Measurements from ENCODE around the gene TNS1.
A peak's percentile ranks its signal among the peaks of the same experiment; 100 is the strongest.

TNS1 gene

DNA sequence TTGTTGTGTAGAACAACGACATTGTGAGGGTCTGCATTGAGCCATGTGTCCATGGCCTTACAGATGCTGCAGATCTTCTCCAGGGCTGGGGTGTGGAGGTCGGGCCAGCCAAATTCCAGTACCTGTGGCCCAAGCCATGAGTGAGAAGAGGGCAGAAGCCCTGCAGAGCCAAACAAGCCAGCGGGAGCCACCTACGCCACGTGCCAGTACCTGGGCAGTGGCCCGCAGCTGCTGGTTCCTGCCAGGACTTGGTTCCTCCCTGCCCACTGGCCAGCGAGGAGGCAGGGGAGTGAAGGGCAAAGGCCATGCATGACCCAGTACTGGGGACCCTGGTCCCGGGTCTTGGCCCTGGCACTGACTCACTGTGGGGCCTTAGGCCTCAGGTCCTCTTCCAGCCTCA, 109.4 kb downstream of the TNS1 start:
- no peak overlapping the region for H3K4me3 ChIP-seq (ENCODE audit: low read depth, low read length)

GRCh38 chr2:217892560-217892959, 110.2 kb downstream of the TNS1 start:
- DNase-seq (ENCODE audit: low read depth), result no peak
- H3K4me3 ChIP-seq (ENCODE audit: low read depth, low read length), result no peak overlapping the region

More for the DNA sequence above, 109.4 kb downstream of the TNS1 start:
- no peak for DNase-seq (ENCODE audit: low read depth)

GRCh38 chr2:217890445-217890844, 112.3 kb downstream of the TNS1 start:
- DNase-seq (ENCODE audit: low read depth), result peak; percentile 89

GRCh38 chr2:217889656-217890055, 113.1 kb downstream of the TNS1 start:
- H3K4me3 ChIP-seq (ENCODE audit: low read depth, low read length), result no peak overlapping the region
- DNase-seq (ENCODE audit: low read depth), result no peak

More at GRCh38 chr2:217890445-217890844, 112.3 kb downstream of the TNS1 start:
- no peak overlapping the region for H3K4me3 ChIP-seq (ENCODE audit: low read depth, low read length)

- H3K4me3 ChIP-seq (ENCODE audit: low read depth, low read length), result no peak overlapping the region
- DNase-seq (ENCODE audit: low read depth), result no peak
These were observed 114.7 kb downstream of the TNS1 start for GRCh38 chr2:217887841-217888701.

- peak; percentile 28 for DNase-seq (ENCODE audit: low read depth)
- H3K4me3 ChIP-seq (ENCODE audit: low read depth, low read length), result no peak overlapping the region
These were observed 116.0 kb downstream of the TNS1 start for GRCh38 chr2:217886720-217887309.

GRCh38 chr2:217886091-217886490, 116.7 kb downstream of the TNS1 start:
- DNase-seq (ENCODE audit: low read depth), result no peak
- H3K4me3 ChIP-seq (ENCODE audit: low read depth, low read length), result no peak overlapping the region

GRCh38 chr2:217884985-217885384, 117.8 kb downstream of the TNS1 start:
- no peak for DNase-seq (ENCODE audit: low read depth)
- H3K4me3 ChIP-seq (ENCODE audit: low read depth, low read length), result no peak overlapping the region

- DNase-seq (ENCODE audit: low read depth), result no peak
- H3K4me3 ChIP-seq (ENCODE audit: low read depth, low read length), result no peak overlapping the region
These were observed 121.9 kb downstream of the TNS1 start for GRCh38 chr2:217880891-217881290.

GRCh38 chr2:217880287-217880889, 122.4 kb downstream of the TNS1 start:
- DNase-seq (ENCODE audit: low read depth), result no peak
- no peak overlapping the region for H3K4me3 ChIP-seq (ENCODE audit: low read depth, low read length)

- no peak overlapping the region for H3K4me3 ChIP-seq (ENCODE audit: low read depth, low read length)
- DNase-seq (ENCODE audit: low read depth), result no peak
These were observed 123.7 kb downstream of the TNS1 start for GRCh38 chr2:217878915-217879590.

DNA sequence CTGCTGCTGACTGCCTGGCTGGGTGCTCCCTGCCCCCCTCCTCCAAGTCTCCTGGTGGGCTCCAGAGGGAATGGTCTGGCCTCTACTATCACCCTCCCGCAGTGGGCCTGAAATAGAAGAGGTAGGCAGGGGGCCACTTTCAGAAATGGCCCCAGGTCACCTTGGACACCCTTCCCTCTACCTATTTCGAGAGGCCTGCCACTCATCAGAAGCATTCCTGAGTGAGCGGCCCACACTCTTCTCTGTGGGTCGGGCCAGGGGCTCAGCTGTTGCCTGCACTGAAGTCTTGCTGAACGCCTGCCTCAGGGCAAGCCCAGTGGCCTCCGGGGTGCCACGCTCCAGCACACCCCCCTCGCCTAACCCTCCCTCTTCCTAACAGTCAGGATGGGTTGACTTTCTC, 124.9 kb downstream of the TNS1 start:
- no peak overlapping the region for H3K4me3 ChIP-seq (ENCODE audit: low read depth, low read length)

GRCh38 chr2:217876253-217876570, 126.6 kb downstream of the TNS1 start:
- no peak for DNase-seq (ENCODE audit: low read depth)
- no peak overlapping the region for H3K4me3 ChIP-seq (ENCODE audit: low read depth, low read length)

More for the DNA sequence above, 124.9 kb downstream of the TNS1 start:
- no peak for DNase-seq (ENCODE audit: low read depth)

DNA sequence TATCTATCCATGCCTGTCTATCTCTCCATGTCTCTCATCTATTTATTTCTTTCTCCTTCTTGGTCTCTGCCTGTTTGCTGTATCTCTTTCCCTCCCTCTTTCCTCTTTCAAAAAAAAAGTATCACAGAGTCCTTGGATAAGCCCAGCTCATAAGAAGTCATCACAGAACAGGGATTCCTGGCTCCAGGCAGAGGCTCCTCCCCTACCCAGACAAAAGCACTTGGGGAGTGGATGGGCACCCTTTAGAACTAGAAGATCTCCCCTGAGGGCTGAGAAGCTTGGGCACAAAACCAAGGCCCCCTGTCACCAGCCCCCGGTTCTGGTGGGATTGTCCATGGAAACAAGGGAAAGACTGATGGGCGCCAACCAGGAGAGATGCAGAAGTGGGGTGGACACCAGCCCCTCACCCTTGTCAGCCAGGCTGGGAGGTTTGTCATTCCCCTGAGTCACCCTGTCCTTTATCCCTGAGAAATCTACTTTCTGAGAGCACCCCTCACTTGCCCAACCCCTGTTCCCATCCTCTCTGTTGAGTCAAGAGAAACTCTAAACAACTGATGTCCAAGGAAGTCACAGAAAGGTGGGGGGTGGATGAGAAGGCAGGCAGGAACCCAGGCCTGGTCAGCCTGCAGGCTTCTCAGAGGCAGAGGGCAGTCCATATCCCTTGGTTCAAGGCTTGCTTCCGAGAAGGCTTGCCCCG, 127.1 kb downstream of the TNS1 start:
- DNase-seq (ENCODE audit: low read depth), result no peak
- no peak overlapping the region for H3K4me3 ChIP-seq (ENCODE audit: low read depth, low read length)

GRCh38 chr2:217875138-217875537, 127.7 kb downstream of the TNS1 start:
- DNase-seq (ENCODE audit: low read depth), result no peak
- H3K4me3 ChIP-seq (ENCODE audit: low read depth, low read length), result no peak overlapping the region

- no peak overlapping the region for H3K4me3 ChIP-seq (ENCODE audit: low read depth, low read length)
- DNase-seq (ENCODE audit: low read depth), result no peak
These were observed 129.4 kb downstream of the TNS1 start for GRCh38 chr2:217873371-217873770.

- no peak for DNase-seq (ENCODE audit: low read depth)
- no peak overlapping the region for H3K4me3 ChIP-seq (ENCODE audit: low read depth, low read length)
These were observed 130.5 kb downstream of the TNS1 start for GRCh38 chr2:217872319-217872718.

GRCh38 chr2:217870528-217871011, 132.2 kb downstream of the TNS1 start:
- no peak overlapping the region for H3K4me3 ChIP-seq (ENCODE audit: low read depth, low read length)
- DNase-seq (ENCODE audit: low read depth), result no peak

GRCh38 chr2:217868911-217869334, 133.9 kb downstream of the TNS1 start:
- DNase-seq (ENCODE audit: low read depth), result peak; percentile 26
- H3K4me3 ChIP-seq (ENCODE audit: low read depth, low read length), result no peak overlapping the region
